Keratinocyte (primary cell): Measurements from ENCODE around the gene PBX4. TPM values are rescaled to one million over a fixed set of nuclear protein-coding genes. Genes with fewer than 3 reads are reported as not detected.
A peak's percentile ranks its signal among the peaks of the same experiment; 100 is the strongest.

Experiments used
- DNase-seq: peaks from one replicate; pipeline ENCODE4 v3.0.0-alpha.2; 2011; ENCODE audit warnings: low read depth, missing footprints, low spot score
- FAIRE-seq: peaks from 2 replicates; lab custom pipeline; 2011; peaks lifted over from hg19 to GRCh38; lab: Jason Lieb, UNC
- H2AFZ ChIP-seq: 2 replicates; pipeline ENCODE4 v1.6.0; 2012; ENCODE audit warnings: low read length, control low read depth, inconsistent platforms; ENCODE audit not compliant: control insufficient read depth
- H3K27ac ChIP-seq: 2 replicates; pipeline ENCODE4 v1.5.1; 2011; ENCODE audit warnings: low read length; ENCODE audit not compliant: control insufficient read depth, insufficient read depth
- H3K27me3 ChIP-seq: 3 replicates; pipeline ENCODE4 v1.6.0; 2011; ENCODE audit warnings: low read length; ENCODE audit not compliant: control insufficient read depth, insufficient read depth; ENCODE audit errors: extremely low read depth
- H3K36me3 ChIP-seq, 2 experiments: 2 replicates in 1 of 2; 3 replicates in 1 of 2; pipeline ENCODE4 v1.5.1; 2011; ENCODE audit warnings: low read length in 2 of 2, mild to moderate bottlenecking in 1 of 2; ENCODE audit not compliant: control insufficient read depth in 2 of 2, insufficient read depth in 2 of 2; ENCODE audit errors: extremely low read depth in 1 of 2
- H3K4me1 ChIP-seq: 3 replicates; pipeline ENCODE4 v1.5.1; 2011; ENCODE audit warnings: low read length; ENCODE audit not compliant: control insufficient read depth, insufficient read depth; ENCODE audit errors: extremely low read depth
- H3K4me2 ChIP-seq: 3 replicates; pipeline ENCODE4 v1.6.0; 2011; ENCODE audit warnings: low read depth, low read length; ENCODE audit not compliant: control insufficient read depth, insufficient read depth; ENCODE audit errors: extremely low read depth
- H3K4me3 ChIP-seq, 3 experiments: fragments of 200-600 bp in 1 of 3; sonication (generic) in 1 of 3; 2 replicates in 2 of 3; 3 replicates in 1 of 3; pipeline ENCODE4 v1.5.1; 2011 to 2016; ENCODE audit warnings: low read length in 3 of 3, mild to moderate bottlenecking in 3 of 3, control low read depth in 2 of 3, inconsistent platforms in 1 of 3, low read depth in 1 of 3, mixed read lengths in 1 of 3, mixed run types in 1 of 3, moderate library complexity in 1 of 3; ENCODE audit not compliant: control insufficient read depth in 2 of 3, insufficient read depth in 2 of 3; ENCODE audit errors: extremely low read depth in 1 of 3
- H3K79me2 ChIP-seq: 2 replicates; pipeline ENCODE4 v1.6.0; 2012; ENCODE audit warnings: low read length; ENCODE audit not compliant: control insufficient read depth, insufficient read depth
- H3K9ac ChIP-seq: 3 replicates; pipeline ENCODE4 v1.6.0; 2011; ENCODE audit warnings: low read length; ENCODE audit not compliant: control insufficient read depth, insufficient read depth; ENCODE audit errors: extremely low read depth
- H3K9me1 ChIP-seq: 3 replicates; pipeline ENCODE4 v1.6.0; 2011; ENCODE audit warnings: low read length; ENCODE audit not compliant: control insufficient read depth, insufficient read depth; ENCODE audit errors: extremely low read depth
- H3K9me3 ChIP-seq: 2 replicates; pipeline ENCODE4 v1.5.1; 2012; ENCODE audit warnings: low read depth, low read length; ENCODE audit not compliant: control insufficient read depth
- H4K20me1 ChIP-seq: 3 replicates; pipeline ENCODE4 v1.6.0; 2011; ENCODE audit warnings: low read length; ENCODE audit not compliant: control insufficient read depth, insufficient read depth; ENCODE audit errors: extremely low read depth
- CTCF ChIP-seq, 3 experiments: IDR thresholded peaks in 1 of 3; conservative IDR thresholded peaks in 1 of 3; optimal IDR thresholded peaks in 1 of 3; 2 replicates in 2 of 3; 3 replicates in 1 of 3; pipeline versions ENCODE3 to v1.5.1; 2011; ENCODE audit warnings: low read length in 3 of 3, mild to moderate bottlenecking in 3 of 3, moderate library complexity in 2 of 3, control low read depth in 1 of 3, inconsistent platforms in 1 of 3; ENCODE audit not compliant: insufficient read depth in 2 of 3; ENCODE audit errors: extremely low read depth in 1 of 3
- EZH2 ChIP-seq: IDR thresholded peaks from one replicate; pipeline ENCODE4 v1.6.1; 2012; ENCODE audit warnings: inconsistent platforms, mild to moderate bottlenecking, low read length, moderate library complexity
- dilution Hi-C: fragments of 300-500 bp; cut with MboI; formaldehyde crosslinking; loops from one replicate; pipeline ENCODE4 v1.7.0; 2020; ENCODE audit warnings: low sequenced_read_pairs; ENCODE audit not compliant: extremely low pct_ligation_motif_present
- polyA plus RNA-seq, 5 experiments: library from polyadenylated mRNA; depleted of rRNA in 3 of 5; stranded (reverse) in 3 of 5; stranded (forward) in 1 of 5; unstranded in 1 of 5; fragments of >200 nt; gene quantifications; 1 replicate in 1 of 5; 2 replicates in 3 of 5; 3 replicates in 1 of 5; pipeline versions ENCODE4 v1.2.1 to v1.2.3, GENCODE V29; 2011 to 2012; ENCODE audit warnings: missing spikeins in 2 of 5, low read depth in 1 of 5, low replicate concordance in 1 of 5

PBX4 gene
- polyA plus RNA-seq, 1 donor (not counting 4 experiments of a cell fraction or from before 2014, with no cell fraction given) = 1.7 TPM

- H3K4me2 ChIP-seq = no peak overlapping the region
- no peak overlapping the region for H3K27ac ChIP-seq
- no peak overlapping the region for H3K4me3 ChIP-seq
- H2AFZ ChIP-seq = no peak overlapping the region
- FAIRE-seq (no peak), DNase-seq (no peak)
- dilution Hi-C loops = no loop called here
- H3K9me3 ChIP-seq = no peaks in the 10 kb centered on the region
- peaks cover 18% of the 10 kb centered on the region for H3K27me3 ChIP-seq
- no peak overlapping the region for H3K9ac ChIP-seq
- H3K4me1 ChIP-seq = peaks cover 10% of the 10 kb centered on the region
- H3K9me1 ChIP-seq = no peaks in the 10 kb centered on the region
- no peaks in the 10 kb centered on the region for H3K79me2 ChIP-seq
- TF ChIP-seq EZH2 (no peak), CTCF (optimal IDR thresholded peaks at IDR 0.05 in 1 of 3, IDR thresholded peaks at IDR 0.05 in 1 of 3, conservative IDR thresholded peaks at IDR 0.05 in 1 of 3; ENCODE audit: extremely low read depth in 1 of 3, insufficient read depth in 2 of 3, low read length in 3 of 3) (peak in 1 of 3 experiments; percentile 11)
- peaks cover 0 to 4% of the 10 kb centered on the region in 2 experiments for H3K36me3 ChIP-seq
- H4K20me1 ChIP-seq = no peaks in the 10 kb centered on the region
Observed at GRCh38 chr19:19533841-19534240, 84.6 kb downstream of the PBX4 start.

- TF ChIP-seq EZH2 = no peak
- TF ChIP-seq CTCF (optimal IDR thresholded peaks at IDR 0.05 in 1 of 3, IDR thresholded peaks at IDR 0.05 in 1 of 3, conservative IDR thresholded peaks at IDR 0.05 in 1 of 3; ENCODE audit: extremely low read depth in 1 of 3, insufficient read depth in 2 of 3, low read length in 3 of 3) = no peak
- H2AFZ ChIP-seq = no peak overlapping the region
- DNase-seq (no peak), FAIRE-seq (no peak)
- no peaks in the 10 kb centered on the region for H3K9me3 ChIP-seq
- H4K20me1 ChIP-seq = no peaks in the 10 kb centered on the region
- H3K4me3 ChIP-seq = no peak overlapping the region
- H3K4me2 ChIP-seq = no peak overlapping the region
- H3K9me1 ChIP-seq = no peaks in the 10 kb centered on the region
- peaks cover 5% of the 10 kb centered on the region for H3K4me1 ChIP-seq
- dilution Hi-C loops = no loop called here
- peaks cover 0 to 6% of the 10 kb centered on the region in 2 experiments for H3K36me3 ChIP-seq
- H3K9ac ChIP-seq = no peak overlapping the region
- H3K79me2 ChIP-seq = no peaks in the 10 kb centered on the region
- no peak overlapping the region for H3K27ac ChIP-seq
- peaks cover 10% of the 10 kb centered on the region for H3K27me3 ChIP-seq
Observed at GRCh38 chr19:19532806-19533701, 85.4 kb downstream of the PBX4 start.
